Measurements from ENCODE around the gene ARVCF. TPM values are rescaled to one million over a fixed set of nuclear protein-coding genes. Genes with fewer than 3 reads are reported as not detected.

The ARVCF gene
- total and polyA plus RNA-seq, 9 of the 15 experiments (the other 6 are each of a cell fraction or from before 2014, with no cell fraction given) = 0.03 to 97.4 (median 15.6) TPM

DNA sequence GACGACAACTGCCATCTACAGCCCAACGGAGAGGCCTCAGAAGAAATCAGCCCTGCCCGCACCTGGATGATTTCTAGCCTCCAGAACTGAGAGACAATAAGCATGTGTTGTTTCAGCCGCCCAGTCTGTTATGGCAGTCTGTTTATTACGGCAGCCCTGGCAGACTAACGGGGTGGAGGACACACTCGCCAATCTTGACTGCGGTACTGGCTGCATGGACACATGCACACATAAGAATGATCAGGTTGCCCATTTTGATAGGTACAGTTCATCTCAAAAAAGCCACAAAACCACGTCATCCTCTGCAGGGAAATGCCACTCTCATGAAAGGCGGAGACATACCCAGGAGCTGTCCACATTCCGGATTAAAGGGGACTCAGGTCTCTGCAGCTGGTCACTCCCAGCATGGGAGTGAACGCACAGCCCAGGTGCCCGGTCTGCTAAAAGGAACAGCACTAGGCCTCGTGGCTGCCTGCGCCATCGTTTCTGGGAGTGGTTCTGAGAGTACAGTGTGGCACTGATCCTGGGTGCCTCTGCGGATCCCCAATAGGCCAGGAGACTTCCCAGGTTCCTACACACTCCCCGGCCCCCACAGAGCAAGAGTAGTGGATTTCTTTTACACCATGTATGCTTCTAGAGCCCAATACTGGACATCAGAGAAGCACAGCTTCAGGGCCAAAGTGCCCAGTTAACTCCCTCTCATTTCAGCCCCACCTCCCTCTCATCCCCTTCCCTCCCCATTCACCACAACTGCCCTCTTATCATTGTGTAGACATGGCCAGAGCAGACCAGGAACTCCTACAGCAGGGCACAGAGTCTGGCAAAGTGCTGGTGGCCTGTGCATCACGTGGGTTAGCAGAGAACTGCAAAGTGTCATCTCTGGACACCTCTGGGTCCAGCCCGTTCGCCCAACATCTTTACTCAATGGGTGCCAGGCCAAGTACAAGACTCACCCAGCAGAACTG is 86.8 kb downstream of the ARVCF start (continued):
- TF ChIP-seq, protein P1, sequence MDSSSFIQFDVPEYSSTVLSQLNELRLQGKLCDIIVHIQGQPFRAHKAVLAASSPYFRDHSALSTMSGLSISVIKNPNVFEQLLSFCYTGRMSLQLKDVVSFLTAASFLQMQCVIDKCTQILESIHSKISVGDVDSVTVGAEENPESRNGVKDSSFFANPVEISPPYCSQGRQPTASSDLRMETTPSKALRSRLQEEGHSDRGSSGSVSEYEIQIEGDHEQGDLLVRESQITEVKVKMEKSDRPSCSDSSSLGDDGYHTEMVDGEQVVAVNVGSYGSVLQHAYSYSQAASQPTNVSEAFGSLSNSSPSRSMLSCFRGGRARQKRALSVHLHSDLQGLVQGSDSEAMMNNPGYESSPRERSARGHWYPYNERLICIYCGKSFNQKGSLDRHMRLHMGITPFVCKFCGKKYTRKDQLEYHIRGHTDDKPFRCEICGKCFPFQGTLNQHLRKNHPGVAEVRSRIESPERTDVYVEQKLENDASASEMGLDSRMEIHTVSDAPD (CRISPR knock-in tag; IDR thresholded peaks at IDR 0.05) = no peak
- TF ChIP-seq ZFX (CRISPR knock-in tag; IDR thresholded peaks at IDR 0.05) = no peak
- no peak for TF ChIP-seq MTA2 (IDR thresholded peaks at IDR 0.05; ENCODE audit: low read depth)
- no peak for TF ChIP-seq MTF1 (CRISPR knock-in tag; IDR thresholded peaks at IDR 0.05; ENCODE audit: borderline replicate concordance)
- no peak for TF ChIP-seq MCM3 (IDR thresholded peaks at IDR 0.05)
- peak; percentile 47; the same call in 1 of the 2 replicates for TF ChIP-seq PRMT5 (CRISPR knock-in tag; IDR thresholded peaks at IDR 0.05)
- TF ChIP-seq NBN (IDR thresholded peaks at IDR 0.05; ENCODE audit: low read depth) = no peak
- TF ChIP-seq, protein P2, sequence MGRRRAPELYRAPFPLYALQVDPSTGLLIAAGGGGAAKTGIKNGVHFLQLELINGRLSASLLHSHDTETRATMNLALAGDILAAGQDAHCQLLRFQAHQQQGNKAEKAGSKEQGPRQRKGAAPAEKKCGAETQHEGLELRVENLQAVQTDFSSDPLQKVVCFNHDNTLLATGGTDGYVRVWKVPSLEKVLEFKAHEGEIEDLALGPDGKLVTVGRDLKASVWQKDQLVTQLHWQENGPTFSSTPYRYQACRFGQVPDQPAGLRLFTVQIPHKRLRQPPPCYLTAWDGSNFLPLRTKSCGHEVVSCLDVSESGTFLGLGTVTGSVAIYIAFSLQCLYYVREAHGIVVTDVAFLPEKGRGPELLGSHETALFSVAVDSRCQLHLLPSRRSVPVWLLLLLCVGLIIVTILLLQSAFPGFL (CRISPR knock-in tag; IDR thresholded peaks at IDR 0.05) = no peak
- TF ChIP-seq RFX5 (IDR thresholded peaks at IDR 0.05; ENCODE audit: low read depth, low read length) = no peak
- TF ChIP-seq, protein P3, sequence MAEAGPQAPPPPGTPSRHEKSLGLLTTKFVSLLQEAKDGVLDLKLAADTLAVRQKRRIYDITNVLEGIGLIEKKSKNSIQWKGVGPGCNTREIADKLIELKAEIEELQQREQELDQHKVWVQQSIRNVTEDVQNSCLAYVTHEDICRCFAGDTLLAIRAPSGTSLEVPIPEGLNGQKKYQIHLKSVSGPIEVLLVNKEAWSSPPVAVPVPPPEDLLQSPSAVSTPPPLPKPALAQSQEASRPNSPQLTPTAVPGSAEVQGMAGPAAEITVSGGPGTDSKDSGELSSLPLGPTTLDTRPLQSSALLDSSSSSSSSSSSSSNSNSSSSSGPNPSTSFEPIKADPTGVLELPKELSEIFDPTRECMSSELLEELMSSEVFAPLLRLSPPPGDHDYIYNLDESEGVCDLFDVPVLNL (CRISPR knock-in tag; IDR thresholded peaks at IDR 0.05; ENCODE audit: low read depth) = no peak
- TF ChIP-seq ZNF174 (CRISPR knock-in tag; IDR thresholded peaks at IDR 0.05) = no peak
- TF ChIP-seq ZNF79 (CRISPR knock-in tag; IDR thresholded peaks at IDR 0.05; ENCODE audit: low read depth) = no peak
- peak; percentile 14 for TF ChIP-seq POLR2B (IDR thresholded peaks at IDR 0.05; ENCODE audit: low read depth, partially characterized antibody)
- no peak for TF ChIP-seq HSF4 (CRISPR knock-in tag; IDR thresholded peaks at IDR 0.05; ENCODE audit: borderline replicate concordance)
- TF ChIP-seq, protein P4, sequence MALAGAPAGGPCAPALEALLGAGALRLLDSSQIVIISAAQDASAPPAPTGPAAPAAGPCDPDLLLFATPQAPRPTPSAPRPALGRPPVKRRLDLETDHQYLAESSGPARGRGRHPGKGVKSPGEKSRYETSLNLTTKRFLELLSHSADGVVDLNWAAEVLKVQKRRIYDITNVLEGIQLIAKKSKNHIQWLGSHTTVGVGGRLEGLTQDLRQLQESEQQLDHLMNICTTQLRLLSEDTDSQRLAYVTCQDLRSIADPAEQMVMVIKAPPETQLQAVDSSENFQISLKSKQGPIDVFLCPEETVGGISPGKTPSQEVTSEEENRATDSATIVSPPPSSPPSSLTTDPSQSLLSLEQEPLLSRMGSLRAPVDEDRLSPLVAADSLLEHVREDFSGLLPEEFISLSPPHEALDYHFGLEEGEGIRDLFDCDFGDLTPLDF (CRISPR knock-in tag; IDR thresholded peaks at IDR 0.05) = 0 out of 2 replicates have a peak, but pooled peaks have one; percentile 42
- TF ChIP-seq TAL1 (IDR thresholded peaks at IDR 0.05) = no peak
- no peak for TF ChIP-seq JUNB (CRISPR knock-in tag; conservative IDR thresholded peaks at IDR 0.05)
- TF ChIP-seq, protein P5, sequence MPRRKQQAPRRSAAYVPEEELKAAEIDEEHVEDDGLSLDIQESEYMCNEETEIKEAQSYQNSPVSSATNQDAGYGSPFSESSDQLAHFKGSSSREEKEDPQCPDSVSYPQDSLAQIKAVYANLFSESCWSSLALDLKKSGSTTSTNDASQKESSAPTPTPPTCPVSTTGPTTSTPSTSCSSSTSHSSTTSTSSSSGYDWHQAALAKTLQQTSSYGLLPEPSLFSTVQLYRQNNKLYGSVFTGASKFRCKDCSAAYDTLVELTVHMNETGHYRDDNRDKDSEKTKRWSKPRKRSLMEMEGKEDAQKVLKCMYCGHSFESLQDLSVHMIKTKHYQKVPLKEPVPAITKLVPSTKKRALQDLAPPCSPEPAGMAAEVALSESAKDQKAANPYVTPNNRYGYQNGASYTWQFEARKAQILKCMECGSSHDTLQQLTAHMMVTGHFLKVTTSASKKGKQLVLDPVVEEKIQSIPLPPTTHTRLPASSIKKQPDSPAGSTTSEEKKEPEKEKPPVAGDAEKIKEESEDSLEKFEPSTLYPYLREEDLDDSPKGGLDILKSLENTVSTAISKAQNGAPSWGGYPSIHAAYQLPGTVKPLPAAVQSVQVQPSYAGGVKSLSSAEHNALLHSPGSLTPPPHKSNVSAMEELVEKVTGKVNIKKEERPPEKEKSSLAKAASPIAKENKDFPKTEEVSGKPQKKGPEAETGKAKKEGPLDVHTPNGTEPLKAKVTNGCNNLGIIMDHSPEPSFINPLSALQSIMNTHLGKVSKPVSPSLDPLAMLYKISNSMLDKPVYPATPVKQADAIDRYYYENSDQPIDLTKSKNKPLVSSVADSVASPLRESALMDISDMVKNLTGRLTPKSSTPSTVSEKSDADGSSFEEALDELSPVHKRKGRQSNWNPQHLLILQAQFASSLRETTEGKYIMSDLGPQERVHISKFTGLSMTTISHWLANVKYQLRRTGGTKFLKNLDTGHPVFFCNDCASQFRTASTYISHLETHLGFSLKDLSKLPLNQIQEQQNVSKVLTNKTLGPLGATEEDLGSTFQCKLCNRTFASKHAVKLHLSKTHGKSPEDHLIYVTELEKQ (CRISPR knock-in tag; IDR thresholded peaks at IDR 0.05) = no peak
- peak; percentile 11; the same call in 1 of the 2 replicates for TF ChIP-seq RB1 (IDR thresholded peaks at IDR 0.05; ENCODE audit: low read depth)
- no peak for TF ChIP-seq ADNP (tag; IDR thresholded peaks at IDR 0.05)

Data from K562 (cell line).